B cell (primary cell): Measurements from ENCODE around the gene CADPS.

Experiments used
- CTCF ChIP-seq: fragments of 200-600 bp; IDR thresholded peaks from one replicate; pipeline ENCODE4 v1.8.0; 2022; ENCODE audit warnings: antibody characterized with exemption, mild to moderate bottlenecking
- EZH2 ChIP-seq: IDR thresholded peaks from 2 replicates; pipeline ENCODE4 v1.6.1; 2012; ENCODE audit warnings: borderline replicate concordance, low read depth, mild to moderate bottlenecking, moderate library complexity, low read length; ENCODE audit not compliant: insufficient read depth, poor library complexity, severe bottlenecking

- TF ChIP-seq CTCF, result no peak
- no peak for TF ChIP-seq EZH2
Observed at GRCh38 chr3:62531493-62531892, 343.7 kb downstream of the CADPS start.
